HepG2 (cell line): ENCODE results near the gene DYNC1LI1. TPM values are rescaled to one million over a fixed set of nuclear protein-coding genes. Genes with fewer than 3 reads are reported as not detected.

Experiments
- ATAC-seq: fragments of 200-7000 bp; cut with Tn5 transposase; 3 replicates; pipeline ENCODE4 v1.9.1; 2020; ENCODE audit warnings: mild to moderate bottlenecking, moderate library complexity
- BruUV-seq: library from RNA; stranded (reverse); fragments of 400-500 nt; replicated peaks from 2 replicates; lab custom pipeline; 2021; lab: Mats Ljungman, UMichigan
- CTCF ChIA-PET: fragments of 300-600 bp; formaldehyde crosslinking; extraction: SDS; loops from one replicate; lab custom pipeline; 2021; ENCODE audit warnings: low total read pairs, inconsistent platforms, low intra/inter-chr PET ratio; lab: Yijun Ruan, JAX
- POLR2A ChIA-PET: fragments of 350-600 bp; sonication (Branson Sonifier 250); formaldehyde crosslinking; loops from one replicate; lab custom pipeline; 2020; ENCODE audit warnings: antibody characterized with exemption, inconsistent platforms; lab: Yijun Ruan, JAX
- DNase-seq: peaks from one replicate; pipeline ENCODE4 v3.0.0-alpha.2; 2015; ENCODE audit warnings: low spot score
- FAIRE-seq: peaks from 3 replicates; lab custom pipeline; 2011; peaks lifted over from hg19 to GRCh38; lab: Jason Lieb, UNC
- H2AFZ ChIP-seq: one replicate; pipeline ENCODE4 v1.6.1; 2011; ENCODE audit warnings: low read length, inconsistent platforms
- H3K27ac ChIP-seq: fragments of 300-600 bp; 3 replicates; pipeline ENCODE4 v1.8.0; 2011; ENCODE audit warnings: mixed run types, mild to moderate bottlenecking, mixed read lengths, low read length, inconsistent platforms; ENCODE audit not compliant: insufficient read depth; ENCODE audit errors: extremely low read length
- H3K27me3 ChIP-seq, 2 experiments: fragments of 200-600 bp in 1 of 2; 2 replicates in 1 of 2; 3 replicates in 1 of 2; pipeline versions ENCODE4 v1.6.0 to v1.8.0; 2011; ENCODE audit warnings: low read length in 2 of 2, mild to moderate bottlenecking in 2 of 2, moderate library complexity in 2 of 2, inconsistent platforms in 1 of 2; ENCODE audit not compliant: insufficient read depth in 2 of 2, control insufficient read depth in 1 of 2
- H3K36me3 ChIP-seq, 2 experiments: fragments of 200-600 bp in 1 of 2; replicated peaks in 1 of 2; 2 replicates in 1 of 2; 3 replicates in 1 of 2; pipeline versions ENCODE4 v1.5.1 to v1.8.0; 2011; ENCODE audit warnings: low read length in 2 of 2, inconsistent platforms in 1 of 2; ENCODE audit not compliant: insufficient read depth in 2 of 2, control insufficient read depth in 1 of 2
- H3K4me1 ChIP-seq: 2 replicates; pipeline ENCODE4 v1.5.1; 2012; ENCODE audit warnings: low read length, inconsistent platforms; ENCODE audit not compliant: insufficient read depth
- H3K4me2 ChIP-seq: 2 replicates; pipeline ENCODE4 v1.6.0; 2011; ENCODE audit warnings: low read depth, low read length, inconsistent platforms
- H3K4me3 ChIP-seq, 3 experiments: fragments of 200-600 bp in 1 of 3; sonication (generic), shearing (Covaris generic) in 1 of 3; replicated peaks in 1 of 3; 2 replicates each; pipeline ENCODE4 v1.5.1; 2011 to 2016; ENCODE audit warnings: low read length in 3 of 3, inconsistent platforms in 2 of 3, low read depth in 2 of 3, mild to moderate bottlenecking in 2 of 3, control low read depth in 1 of 3, mixed read lengths in 1 of 3; ENCODE audit not compliant: insufficient read depth in 1 of 3
- H3K79me2 ChIP-seq: one replicate; pipeline ENCODE4 v1.6.1; 2011; ENCODE audit warnings: low read length, inconsistent platforms; ENCODE audit not compliant: insufficient read depth
- H3K9ac ChIP-seq: 2 replicates; pipeline ENCODE4 v1.6.0; 2011; ENCODE audit warnings: mild to moderate bottlenecking, low read depth, low read length, inconsistent platforms; ENCODE audit not compliant: insufficient read depth
- H3K9me3 ChIP-seq: 2 replicates; pipeline ENCODE4 v1.5.1; 2012; ENCODE audit warnings: mild to moderate bottlenecking, low read length
- H4K20me1 ChIP-seq: 2 replicates; pipeline ENCODE4 v1.6.0; 2011; ENCODE audit warnings: inconsistent platforms, mild to moderate bottlenecking, low read length, moderate library complexity; ENCODE audit not compliant: insufficient read depth
- ATF7 ChIP-seq, 2 experiments: fragments of 450-650 bp in 1 of 2; sonication (generic) in 1 of 2; formaldehyde crosslinking in 1 of 2; IDR thresholded peaks; 2 replicates each; pipeline versions ENCODE4 v1.4.0 to v1.6.1; 2016 to 2020; ENCODE audit warnings: antibody characterized with exemption in 1 of 2, mild to moderate bottlenecking in 1 of 2, missing genetic modification reagents in 1 of 2
- MED1 ChIP-seq: sonication (generic); formaldehyde crosslinking; IDR thresholded peaks from 2 replicates; pipeline ENCODE4 v1.4.0; 2020; ENCODE audit warnings: missing genetic modification reagents
- NAIF1 ChIP-seq: sonication (generic); formaldehyde crosslinking; IDR thresholded peaks from 2 replicates; pipeline ENCODE4 v1.5.0; 2020; ENCODE audit warnings: mild to moderate bottlenecking, missing genetic modification reagents, borderline replicate concordance
- ZNF329 ChIP-seq: sonication (generic); formaldehyde crosslinking; IDR thresholded peaks from 2 replicates; pipeline ENCODE4 v1.9.0; 2021; ENCODE audit warnings: low read depth, mild to moderate bottlenecking, missing genetic modification reagents
- ZNF841 ChIP-seq: sonication (generic); formaldehyde crosslinking; IDR thresholded peaks from 2 replicates; pipeline ENCODE4 v1.8.1; 2023; ENCODE audit warnings: missing genetic modification reagents, borderline replicate concordance
- whole genome bisulfite sequencing: methylation state at CpG from one replicate; pipeline ENCODE4 v1.1.6; 2017; ENCODE audit warnings: low lambda C conversion rate; 5-methylcytosine and 5-hydroxymethylcytosine counted together
- in situ Hi-C: cut with HindIII; loops from 2 replicates; pipeline ENCODE4 v1.10.0; 2017; ENCODE audit warnings: low pct_unique_long_range_greater_than_20kb; ENCODE audit not compliant: extremely low pct_ligation_motif_present
- intact Hi-C: fragments of 100-400 bp; cut with micrococcal nuclease; formaldehyde crosslinking; loops from one replicate; pipeline ENCODE4 v1.10.0; 2022; ENCODE audit not compliant: unreplicated experiment
- polyA plus RNA-seq, 8 experiments: library from polyadenylated mRNA; depleted of rRNA in 3 of 8; stranded (reverse) in 7 of 8; unstranded in 1 of 8; fragments of >200 nt; fragmentation: Illumina TruSeq in 4 of 8; extraction: Trizol in 4 of 8; gene quantifications; 2 replicates each; pipeline versions ENCODE4 v1.2.1 to v1.2.3, GENCODE V29; 2011 to 2016; ENCODE audit warnings: low read depth in 4 of 8, missing spikeins in 1 of 8, mixed read lengths in 1 of 8; ENCODE audit not compliant: insufficient read depth in 1 of 8
- total RNA-seq, 5 experiments: library from RNA; depleted of rRNA; stranded (reverse); fragments of >200 nt; fragmentation: Illumina TruSeq; extraction: Trizol; gene quantifications; 2 replicates each; pipeline ENCODE4 v1.2.3, GENCODE V29; 2016; ENCODE audit warnings: low read depth in 1 of 5
- TF ChIP-seq, protein P1 (sequence below): sonication (generic); formaldehyde crosslinking; conservative IDR thresholded peaks from 2 replicates; pipeline ENCODE4 v1.4.0; 2020; ENCODE audit warnings: mild to moderate bottlenecking, missing genetic modification reagents, moderate library complexity

The DYNC1LI1 gene
- total and polyA plus RNA-seq, 2 of the 13 experiments (the other 11 are each of a cell fraction or from before 2014, with no cell fraction given): 13.4 to 37.1 TPM

DNA sequence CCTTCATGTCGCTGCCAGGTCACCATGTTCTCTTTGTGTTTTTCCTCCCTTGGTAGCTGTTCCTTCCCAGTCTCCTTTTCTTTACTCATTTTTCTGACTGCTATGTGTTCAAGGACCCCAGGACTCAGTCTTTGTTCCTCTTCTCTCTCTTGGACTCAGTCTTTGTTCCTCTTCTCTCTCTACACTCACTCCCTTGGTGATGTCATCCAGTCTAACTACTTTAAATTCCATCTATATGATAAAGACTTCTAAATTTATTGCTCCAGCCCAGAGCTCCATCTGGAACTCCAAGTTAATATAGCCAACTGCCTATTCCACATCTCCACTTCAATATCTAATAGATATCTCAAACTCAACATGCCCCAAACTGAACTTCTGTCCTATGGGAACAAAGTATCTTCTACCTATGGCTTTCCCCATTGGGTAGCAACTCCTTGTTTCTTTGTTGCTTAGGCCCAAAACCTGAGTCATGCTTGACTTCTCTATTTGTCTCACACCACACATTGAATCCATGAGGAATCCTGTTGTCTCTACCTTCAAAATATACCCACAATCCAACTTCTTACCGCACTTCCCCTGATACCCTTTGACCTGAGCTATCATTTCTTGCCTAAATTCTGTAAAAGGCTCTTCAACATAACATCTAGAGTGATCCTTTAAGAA, 4.9 kb upstream of the DYNC1LI1 start:
- 40% methylated on average over 2 of the region's 2 CpGs for WGBS

More for the DNA sequence above, 4.9 kb upstream of the DYNC1LI1 start:
- Histone ChIP-seq H3K36me3 (no peaks in the 10 kb centered on the region), H3K4me2 (no peak overlapping the region), H3K27me3 (no peaks in the 10 kb centered on the region), H2AFZ (no peak overlapping the region), H3K27ac (no peak overlapping the region), H3K9ac (no peak overlapping the region), H3K9me3 (no peaks in the 10 kb centered on the region), H4K20me1 (no peaks in the 10 kb centered on the region), H3K79me2 (no peaks in the 10 kb centered on the region), H3K4me3 (no peak overlapping the region), H3K4me1 (peaks cover 49% of the 10 kb centered on the region)
- no TSS peak for BruUV-seq
- intact Hi-C loops (loop anchor here (10.0 kb wide), 1 partner anchor 109 kb away; the partner anchor contains the start of gene CNOT10), in situ Hi-C loops (no loop called here)
- TF ChIP-seq NAIF1 (CRISPR knock-in tag): no peak
- TF ChIP-seq, protein P1, sequence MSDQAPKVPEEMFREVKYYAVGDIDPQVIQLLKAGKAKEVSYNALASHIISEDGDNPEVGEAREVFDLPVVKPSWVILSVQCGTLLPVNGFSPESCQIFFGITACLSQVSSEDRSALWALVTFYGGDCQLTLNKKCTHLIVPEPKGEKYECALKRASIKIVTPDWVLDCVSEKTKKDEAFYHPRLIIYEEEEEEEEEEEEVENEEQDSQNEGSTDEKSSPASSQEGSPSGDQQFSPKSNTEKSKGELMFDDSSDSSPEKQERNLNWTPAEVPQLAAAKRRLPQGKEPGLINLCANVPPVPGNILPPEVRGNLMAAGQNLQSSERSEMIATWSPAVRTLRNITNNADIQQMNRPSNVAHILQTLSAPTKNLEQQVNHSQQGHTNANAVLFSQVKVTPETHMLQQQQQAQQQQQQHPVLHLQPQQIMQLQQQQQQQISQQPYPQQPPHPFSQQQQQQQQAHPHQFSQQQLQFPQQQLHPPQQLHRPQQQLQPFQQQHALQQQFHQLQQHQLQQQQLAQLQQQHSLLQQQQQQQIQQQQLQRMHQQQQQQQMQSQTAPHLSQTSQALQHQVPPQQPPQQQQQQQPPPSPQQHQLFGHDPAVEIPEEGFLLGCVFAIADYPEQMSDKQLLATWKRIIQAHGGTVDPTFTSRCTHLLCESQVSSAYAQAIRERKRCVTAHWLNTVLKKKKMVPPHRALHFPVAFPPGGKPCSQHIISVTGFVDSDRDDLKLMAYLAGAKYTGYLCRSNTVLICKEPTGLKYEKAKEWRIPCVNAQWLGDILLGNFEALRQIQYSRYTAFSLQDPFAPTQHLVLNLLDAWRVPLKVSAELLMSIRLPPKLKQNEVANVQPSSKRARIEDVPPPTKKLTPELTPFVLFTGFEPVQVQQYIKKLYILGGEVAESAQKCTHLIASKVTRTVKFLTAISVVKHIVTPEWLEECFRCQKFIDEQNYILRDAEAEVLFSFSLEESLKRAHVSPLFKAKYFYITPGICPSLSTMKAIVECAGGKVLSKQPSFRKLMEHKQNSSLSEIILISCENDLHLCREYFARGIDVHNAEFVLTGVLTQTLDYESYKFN (CRISPR knock-in tag): no peak
- no peak for TF ChIP-seq ZNF329 (CRISPR knock-in tag)
- no peak for TF ChIP-seq ZNF841 (CRISPR knock-in tag)
- no peak for TF ChIP-seq MED1 (CRISPR knock-in tag)
- peak; percentile 36; the same call in 1 of the 2 replicates for TF ChIP-seq ATF7 (IDR thresholded peaks at IDR 0.05)
- no peak for TF ChIP-seq ATF7 (CRISPR knock-in tag; IDR thresholded peaks at IDR 0.05)
- DNase-seq (no peak), FAIRE-seq (no peak), ATAC-seq (no peak)
- ChIA-PET CTCF (no interaction called here), POLR2A (no interaction called here)
